ENCODE data around the gene MYO3B.

- TF ChIP-seq CTCF (IDR thresholded peaks at IDR 0.05) = no peak
- TF ChIP-seq ZFX (IDR thresholded peaks at IDR 0.05; ENCODE audit: borderline replicate concordance) = no peak
These were observed 92.4 kb downstream of the MYO3B start for GRCh38 chr2:170270278-170270864.
